Stimulated activated CD8-positive, alpha-beta memory T cell treated with anti-CD3 and anti-CD28 coated beads, Interleukin-15, amount 100 ng/mL, for 4 hours (primary cell): ENCODE data around the gene RPL34.

Source experiments
- DNase-seq, 2 donors: peaks; one replicate each; pipeline ENCODE4 v3.0.0-alpha.2; 2020; ENCODE audit warnings: low read depth in 2 of 2

Gene RPL34

GRCh38 chr4:108624263-108625056 is 4.1 kb downstream of the RPL34 start:
- DNase-seq: no peak

DNA sequence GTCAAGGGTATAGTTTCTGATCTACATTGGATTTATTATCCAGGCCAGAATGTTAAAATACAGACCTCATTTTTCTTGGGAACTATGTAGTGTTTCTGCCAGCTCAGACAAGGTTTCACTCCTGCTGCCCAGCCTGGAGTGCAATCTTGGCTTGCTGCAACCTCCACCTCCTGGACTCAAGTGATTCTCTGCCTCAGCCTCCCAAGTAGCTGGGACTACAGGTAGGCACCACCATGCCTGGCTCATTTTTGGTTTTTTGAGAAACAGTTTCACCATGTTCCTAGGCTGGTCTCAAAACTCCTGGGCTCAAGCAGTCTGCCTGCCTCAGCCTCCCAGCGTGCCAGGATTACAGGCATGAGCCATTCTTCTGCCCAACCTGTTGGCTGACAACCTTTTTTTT is 5.7 kb downstream of the RPL34 start:
- no peak for DNase-seq

DNA sequence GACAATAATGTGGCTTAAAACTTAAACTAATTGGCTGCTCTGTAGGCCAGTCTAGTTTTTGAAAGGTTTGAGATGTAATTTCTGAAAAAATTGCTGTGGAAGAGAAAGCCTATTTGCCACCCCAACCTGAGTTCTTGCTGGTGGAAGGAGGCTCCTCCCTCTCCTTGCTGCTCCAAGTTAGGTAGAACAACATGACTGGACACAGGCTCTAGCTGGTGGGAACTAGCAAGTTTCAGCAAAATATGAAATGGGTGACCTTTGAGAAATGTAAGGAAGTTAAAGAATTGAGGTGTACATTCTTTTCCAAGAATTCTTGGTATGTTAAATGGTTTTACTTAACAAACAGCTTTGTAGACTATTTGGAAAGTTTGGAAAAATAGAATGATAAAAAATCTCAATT is 8.0 kb downstream of the RPL34 start:
- DNase-seq: no peak

GRCh38 chr4:108635070-108635655 is 14.8 kb downstream of the RPL34 start:
- DNase-seq: no peak

GRCh38 chr4:108636246-108636645 is 15.9 kb downstream of the RPL34 start:
- no peak for DNase-seq

- no peak for DNase-seq
Measured at GRCh38 chr4:108637856-108638255, 17.5 kb downstream of the RPL34 start.

- no peak for DNase-seq
Measured at GRCh38 chr4:108644237-108644636, 23.9 kb downstream of the RPL34 start.

- no peak for DNase-seq
Measured at GRCh38 chr4:108646706-108647105, 26.3 kb downstream of the RPL34 start.

- DNase-seq: no peak
Measured at GRCh38 chr4:108649863-108650211, 29.5 kb downstream of the RPL34 start.

DNA sequence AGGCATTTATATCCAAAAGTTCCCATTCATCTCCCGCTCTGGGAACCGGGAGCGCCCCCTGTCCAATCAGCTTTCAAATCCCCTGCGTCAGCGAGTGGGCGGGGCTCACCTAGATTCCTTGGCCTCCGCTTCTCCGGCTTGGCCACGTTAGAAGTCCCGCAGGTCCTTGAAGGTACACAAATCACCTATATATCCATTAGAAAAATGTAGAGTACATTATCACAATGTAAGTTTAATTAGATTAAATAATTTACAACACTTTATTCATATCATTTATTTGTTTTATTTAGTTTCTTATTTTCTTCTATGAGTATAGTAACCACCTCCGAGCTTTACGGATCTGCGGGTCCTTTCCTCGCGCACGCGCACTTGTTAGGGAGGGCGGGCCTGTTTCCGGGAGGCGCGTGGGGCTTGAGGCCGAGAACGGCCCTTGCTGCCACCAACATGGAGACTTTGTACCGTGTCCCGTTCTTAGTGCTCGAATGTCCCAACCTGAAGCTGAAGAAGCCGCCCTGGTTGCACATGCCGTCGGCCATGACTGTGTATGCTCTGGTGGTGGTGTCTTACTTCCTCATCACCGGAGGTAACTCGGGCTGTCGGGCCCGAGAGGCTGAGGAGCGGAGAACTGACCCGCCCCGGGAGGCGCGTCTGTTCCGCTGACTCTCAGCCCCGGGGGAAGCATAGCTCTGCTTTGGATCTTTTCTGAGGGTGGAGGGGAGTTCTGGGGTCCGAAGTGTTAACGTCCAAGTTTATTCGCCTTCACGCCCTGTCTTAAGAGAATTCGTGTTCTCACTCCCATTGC is 30.0 kb downstream of the RPL34 start, which contains the start of gene OSTC:
TSS of gene OSTC (plus strand) at position 388 of the 802 bp plus-strand sequence. CDS start at position 445, 57 bp downstream.
- DNase-seq: peak; percentile 77 to 83

GRCh38 chr4:108651014-108651791 is 30.8 kb downstream of the RPL34 start:
- DNase-seq: no peak

- DNase-seq: no peak
Measured at GRCh38 chr4:108662629-108663028, 42.3 kb downstream of the RPL34 start.

GRCh38 chr4:108674356-108674977 is 54.1 kb downstream of the RPL34 start:
- DNase-seq: no peak
